Stimulated activated CD4-positive, alpha-beta T cell treated with anti-CD3 and anti-CD28 coated beads, Interleukin-15, amount 100 ng/mL, for 48 hours (primary cell): ENCODE results near the gene ZNF750.
A peak's percentile ranks its signal among the peaks of the same experiment; 100 is the strongest.

ENCODE experiments used
- DNase-seq, 2 donors: peaks; one replicate each; pipeline ENCODE4 v3.0.0-alpha.2; 2020; ENCODE audit warnings: low read depth in 2 of 2

Gene ZNF750

GRCh38 chr17:82859431-82860403, 19.9 kb upstream of the ZNF750 start:
- DNase-seq: peak; percentile 36 to 57

GRCh38 chr17:82858376-82859126, 18.7 kb upstream of the ZNF750 start:
- DNase-seq: no peak

- DNase-seq: no peak
Measured at GRCh38 chr17:82856361-82856760, 16.5 kb upstream of the ZNF750 start.

- no peak for DNase-seq
Measured at GRCh38 chr17:82854226-82854625, 14.4 kb upstream of the ZNF750 start.

GRCh38 chr17:82851381-82851780, 11.6 kb upstream of the ZNF750 start:
- no peak for DNase-seq

GRCh38 chr17:82849076-82849945, 9.5 kb upstream of the ZNF750 start:
- DNase-seq: no peak

GRCh38 chr17:82848022-82848592, 8.3 kb upstream of the ZNF750 start:
- DNase-seq: no peak

- no peak for DNase-seq
Measured at GRCh38 chr17:82846061-82846691, 6.4 kb upstream of the ZNF750 start.

GRCh38 chr17:82845163-82845807, 5.5 kb upstream of the ZNF750 start:
- no peak for DNase-seq

GRCh38 chr17:82844796-82845162, 5.0 kb upstream of the ZNF750 start:
- no peak for DNase-seq

GRCh38 chr17:82843904-82844680, 4.3 kb upstream of the ZNF750 start:
- DNase-seq: no peak

GRCh38 chr17:82841921-82842596, 2.2 kb upstream of the ZNF750 start:
- no peak for DNase-seq

- DNase-seq: no peak
Measured at GRCh38 chr17:82840431-82840831, 609 bp upstream of the ZNF750 start.

GRCh38 chr17:82838386-82839063, 1.3 kb downstream of the ZNF750 start:
- no peak for DNase-seq

GRCh38 chr17:82837586-82838320, 2.1 kb downstream of the ZNF750 start:
- DNase-seq: no peak

GRCh38 chr17:82836823-82837357, 2.9 kb downstream of the ZNF750 start:
- DNase-seq: no peak

- DNase-seq: no peak
Measured at GRCh38 chr17:82835766-82836512, 3.9 kb downstream of the ZNF750 start.
